Measurements from ENCODE around the gene CAMK1D.
A peak's percentile ranks its signal among the peaks of the same experiment; 100 is the strongest.

CAMK1D gene

DNA sequence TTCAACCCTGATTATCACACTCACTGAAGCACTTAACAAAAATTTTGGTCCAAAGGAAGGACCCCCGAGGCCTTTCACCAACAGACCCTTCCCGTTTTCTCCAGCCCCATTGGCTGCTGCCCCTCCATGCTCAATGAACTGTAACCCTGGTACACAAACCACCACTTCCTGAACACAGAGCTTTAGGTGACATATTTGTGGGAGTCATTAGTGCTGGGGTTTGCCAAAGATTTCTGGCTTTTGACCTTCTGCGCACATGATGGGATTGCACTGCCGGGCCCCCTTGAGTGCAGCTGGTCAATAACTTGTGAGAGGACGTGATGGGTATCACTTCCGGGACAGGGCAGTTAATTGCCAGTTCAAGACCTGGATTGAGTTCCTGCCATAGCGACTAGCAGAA, 9.0 kb upstream of the CAMK1D start:
- H3K27ac ChIP-seq (ENCODE audit: insufficient read depth, low read depth, low read length, poor library complexity, severe bottlenecking), result no peak overlapping the region
- H3K4me1 ChIP-seq (ENCODE audit: control insufficient read depth, insufficient read depth, low read length), result no peaks in the 10 kb centered on the region
- H3K27me3 ChIP-seq (ENCODE audit: control insufficient read depth, insufficient read depth, low read length, poor library complexity, severe bottlenecking), result no peaks in the 10 kb centered on the region
- no peaks in the 10 kb centered on the region for H3K36me3 ChIP-seq (ENCODE audit: control insufficient read depth, insufficient read depth, low read length)
- H3K4me3 ChIP-seq (ENCODE audit: insufficient read depth, low read depth, low read length), result no peak overlapping the region
- 78 to 80% methylated on average over 7 of the region's 7 CpGs for WGBS, 2 experiments
- H3K9me3 ChIP-seq (ENCODE audit: control insufficient read depth, low read length), result no peaks in the 10 kb centered on the region

DNA sequence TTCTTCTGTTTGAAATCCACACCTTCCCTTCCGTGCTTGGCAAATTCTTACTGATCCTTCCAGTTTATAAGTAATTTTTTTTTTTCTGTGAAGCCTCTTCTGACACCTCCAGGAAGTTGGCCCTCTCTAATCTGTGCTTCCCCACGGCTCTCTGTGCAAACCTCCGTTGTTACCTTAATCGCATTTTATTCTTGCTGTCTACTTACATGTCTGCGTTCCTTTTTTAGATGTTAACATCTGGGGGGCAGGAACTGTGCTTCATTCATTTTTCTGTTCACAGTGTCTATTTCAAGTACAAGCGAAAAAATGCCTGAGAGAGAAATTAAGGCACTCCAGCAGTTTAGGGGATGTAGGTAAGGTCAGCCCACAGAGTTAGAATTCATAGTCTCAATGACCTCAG, 8.4 kb upstream of the CAMK1D start:
- no peaks in the 10 kb centered on the region for H3K9me3 ChIP-seq (ENCODE audit: control insufficient read depth, low read length)
- no peaks in the 10 kb centered on the region for H3K27me3 ChIP-seq (ENCODE audit: control insufficient read depth, insufficient read depth, low read length, poor library complexity, severe bottlenecking)
- 89 to 92% methylated on average over 6 of the region's 6 CpGs for WGBS, 2 experiments
- no peaks in the 10 kb centered on the region for H3K36me3 ChIP-seq (ENCODE audit: control insufficient read depth, insufficient read depth, low read length)
- no peaks in the 10 kb centered on the region for H3K4me1 ChIP-seq (ENCODE audit: control insufficient read depth, insufficient read depth, low read length)
- H3K27ac ChIP-seq (ENCODE audit: insufficient read depth, low read depth, low read length, poor library complexity, severe bottlenecking), result no peak overlapping the region
- H3K4me3 ChIP-seq (ENCODE audit: insufficient read depth, low read depth, low read length), result no peak overlapping the region

GRCh38 chr10:12341526-12341925, 7.8 kb upstream of the CAMK1D start:
- no peak overlapping the region for H3K4me3 ChIP-seq (ENCODE audit: insufficient read depth, low read depth, low read length)
- no peaks in the 10 kb centered on the region for H3K36me3 ChIP-seq (ENCODE audit: control insufficient read depth, insufficient read depth, low read length)
- no peaks in the 10 kb centered on the region for H3K27me3 ChIP-seq (ENCODE audit: control insufficient read depth, insufficient read depth, low read length, poor library complexity, severe bottlenecking)
- H3K27ac ChIP-seq (ENCODE audit: insufficient read depth, low read depth, low read length, poor library complexity, severe bottlenecking), result no peak overlapping the region
- H3K4me1 ChIP-seq (ENCODE audit: control insufficient read depth, insufficient read depth, low read length), result no peaks in the 10 kb centered on the region
- no peaks in the 10 kb centered on the region for H3K9me3 ChIP-seq (ENCODE audit: control insufficient read depth, low read length)
- 85 to 96% methylated on average over 6 of the region's 6 CpGs for WGBS, 2 experiments

DNA sequence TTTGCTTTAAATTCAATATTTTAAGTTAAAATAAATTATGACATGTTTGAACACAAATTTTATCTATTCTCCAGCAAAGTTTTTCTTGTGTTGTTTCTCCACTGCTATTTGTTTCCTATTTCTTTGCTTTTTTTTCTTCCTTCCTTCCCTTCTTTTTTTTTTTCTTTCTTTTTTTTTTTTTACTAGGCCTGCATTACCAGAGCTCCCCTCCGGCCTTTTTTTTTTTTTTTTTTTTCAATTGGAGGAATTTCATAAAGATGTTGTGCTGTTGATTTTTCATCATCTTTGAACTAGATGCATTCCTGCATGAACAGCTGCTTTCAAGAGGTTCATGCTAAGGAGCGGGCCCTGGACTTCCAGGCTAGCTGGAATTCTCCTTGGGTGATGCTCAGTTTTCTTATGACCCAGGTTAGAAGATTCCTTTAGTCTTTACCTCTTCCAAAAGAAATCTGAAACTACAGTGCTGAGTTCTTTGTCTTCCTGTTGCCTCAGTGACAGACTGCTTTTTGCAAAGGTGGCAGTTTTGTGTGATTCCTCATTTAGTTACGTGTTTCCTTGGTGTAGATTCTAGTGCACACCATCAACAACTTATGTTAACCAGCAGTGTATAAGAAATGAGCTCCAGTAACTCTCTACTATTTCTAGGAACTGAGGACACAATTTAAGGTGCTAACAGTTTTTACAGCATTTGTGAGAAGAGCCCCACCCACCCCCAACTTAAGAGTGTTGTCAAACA, 4.8 kb upstream of the CAMK1D start:
- no peak overlapping the region for H3K4me3 ChIP-seq (ENCODE audit: insufficient read depth, low read depth, low read length)
- H3K4me1 ChIP-seq (ENCODE audit: control insufficient read depth, insufficient read depth, low read length), result peaks cover 4% of the 10 kb centered on the region
- no peaks in the 10 kb centered on the region for H3K9me3 ChIP-seq (ENCODE audit: control insufficient read depth, low read length)
- peaks cover 15% of the 10 kb centered on the region for H3K27me3 ChIP-seq (ENCODE audit: control insufficient read depth, insufficient read depth, low read length, poor library complexity, severe bottlenecking)
- H3K36me3 ChIP-seq (ENCODE audit: control insufficient read depth, insufficient read depth, low read length), result no peaks in the 10 kb centered on the region
- WGBS, 2 experiments, result 84 to 97% methylated on average over 2 to 3 of the region's 3 CpGs
- no peak overlapping the region for H3K27ac ChIP-seq (ENCODE audit: insufficient read depth, low read depth, low read length, poor library complexity, severe bottlenecking)

DNA sequence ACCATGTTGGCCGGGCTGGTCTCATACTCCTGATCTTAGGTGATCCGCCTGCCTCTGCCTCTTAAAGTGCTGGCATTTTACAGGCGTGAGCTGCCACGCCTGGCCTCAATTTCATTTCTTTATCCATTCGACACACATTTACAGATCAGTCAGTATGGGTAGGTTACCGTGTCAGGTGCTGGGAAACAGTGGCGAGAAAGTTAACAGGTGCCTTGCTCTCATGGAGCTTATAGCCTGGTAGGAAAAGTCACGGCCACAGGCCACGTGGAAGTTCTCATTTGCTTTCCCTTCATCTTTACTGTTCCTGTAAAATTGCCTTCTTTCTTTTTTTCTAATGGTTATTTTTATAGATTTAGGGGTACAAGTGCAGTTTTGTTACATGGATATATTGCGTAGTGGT, 2.6 kb upstream of the CAMK1D start:
- H3K27ac ChIP-seq (ENCODE audit: insufficient read depth, low read depth, low read length, poor library complexity, severe bottlenecking), result no peak overlapping the region
- no peak overlapping the region for H3K4me3 ChIP-seq (ENCODE audit: insufficient read depth, low read depth, low read length)
- H3K4me1 ChIP-seq (ENCODE audit: control insufficient read depth, insufficient read depth, low read length), result peaks cover 8% of the 10 kb centered on the region
- WGBS, 2 experiments, result 88 to 93% methylated on average over 10 of the region's 10 CpGs
- H3K36me3 ChIP-seq (ENCODE audit: control insufficient read depth, insufficient read depth, low read length), result no peaks in the 10 kb centered on the region
- no peaks in the 10 kb centered on the region for H3K9me3 ChIP-seq (ENCODE audit: control insufficient read depth, low read length)
- peaks cover 34% of the 10 kb centered on the region for H3K27me3 ChIP-seq (ENCODE audit: control insufficient read depth, insufficient read depth, low read length, poor library complexity, severe bottlenecking)

DNA sequence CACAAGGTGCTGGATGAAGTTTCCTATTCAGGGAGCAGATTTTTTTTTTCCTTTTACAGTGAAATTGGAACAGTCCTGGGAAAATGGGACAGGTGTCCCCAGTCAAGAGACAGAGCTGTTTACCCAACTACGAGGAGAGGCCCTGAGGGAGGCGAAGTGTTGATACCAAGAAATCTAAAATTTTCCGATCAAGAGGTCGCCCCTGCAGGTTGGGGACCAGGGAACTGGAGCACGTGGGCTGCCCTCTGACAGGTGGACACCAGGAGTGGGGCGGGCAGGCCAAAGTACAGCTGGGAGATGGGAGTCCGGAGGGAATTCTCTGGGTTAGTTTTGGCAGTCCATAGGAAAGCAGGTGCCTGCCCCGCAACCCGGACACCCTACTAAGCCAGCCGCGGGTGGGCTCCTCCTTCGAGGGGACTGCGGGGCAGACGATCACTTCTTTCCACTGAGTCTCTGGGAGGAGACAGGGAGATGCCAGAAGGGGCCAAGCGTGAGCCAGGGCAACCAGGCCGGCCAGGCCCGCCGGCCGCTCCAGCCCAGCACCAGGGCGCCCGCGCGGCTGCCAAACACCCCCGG, 965 bp upstream of the CAMK1D start:
- H3K4me1 ChIP-seq (ENCODE audit: control insufficient read depth, insufficient read depth, low read length), result peaks cover 8% of the 10 kb centered on the region
- H3K27ac ChIP-seq (ENCODE audit: insufficient read depth, low read depth, low read length, poor library complexity, severe bottlenecking), result no peak overlapping the region
- H3K9me3 ChIP-seq (ENCODE audit: control insufficient read depth, low read length), result no peaks in the 10 kb centered on the region
- 15 to 17% methylated on average over 24 of the region's 24 CpGs for WGBS, 2 experiments
- H3K36me3 ChIP-seq (ENCODE audit: control insufficient read depth, insufficient read depth, low read length), result no peaks in the 10 kb centered on the region
- peak overlapping the region; percentile 77 for H3K4me3 ChIP-seq (ENCODE audit: insufficient read depth, low read depth, low read length)
- peaks cover 35% of the 10 kb centered on the region for H3K27me3 ChIP-seq (ENCODE audit: control insufficient read depth, insufficient read depth, low read length, poor library complexity, severe bottlenecking)

GRCh38 chr10:12349629-12350166, 351 bp downstream of the CAMK1D start:
- Histone ChIP-seq H3K27me3 (ENCODE audit: control insufficient read depth, insufficient read depth, low read length, poor library complexity, severe bottlenecking) (peaks cover 35% of the 10 kb centered on the region), H3K4me1 (ENCODE audit: control insufficient read depth, insufficient read depth, low read length) (peaks cover 8% of the 10 kb centered on the region), H3K36me3 (ENCODE audit: control insufficient read depth, insufficient read depth, low read length) (no peaks in the 10 kb centered on the region), H3K27ac (ENCODE audit: insufficient read depth, low read depth, low read length, poor library complexity, severe bottlenecking) (no peak overlapping the region), H3K9me3 (ENCODE audit: control insufficient read depth, low read length) (no peaks in the 10 kb centered on the region), H3K4me3 (ENCODE audit: insufficient read depth, low read depth, low read length) (peak overlapping the region; percentile 77)
- 0% methylated on average over 73 of the region's 73 CpGs for WGBS, 2 experiments

GRCh38 chr10:12350167-12350872, 973 bp downstream of the CAMK1D start:
- H3K27ac ChIP-seq (ENCODE audit: insufficient read depth, low read depth, low read length, poor library complexity, severe bottlenecking), result no peak overlapping the region
- WGBS, 2 experiments, result 0 to 1% methylated on average over 46 to 47 of the region's 47 CpGs

GRCh38 chr10:12350925-12351324, 1.6 kb downstream of the CAMK1D start:
- peaks cover 35% of the 10 kb centered on the region for H3K27me3 ChIP-seq (ENCODE audit: control insufficient read depth, insufficient read depth, low read length, poor library complexity, severe bottlenecking)

More at GRCh38 chr10:12350167-12350872, 973 bp downstream of the CAMK1D start:
- Histone ChIP-seq H3K9me3 (ENCODE audit: control insufficient read depth, low read length) (no peaks in the 10 kb centered on the region), H3K4me3 (ENCODE audit: insufficient read depth, low read depth, low read length) (peak overlapping the region; percentile 77), H3K36me3 (ENCODE audit: control insufficient read depth, insufficient read depth, low read length) (no peaks in the 10 kb centered on the region), H3K4me1 (ENCODE audit: control insufficient read depth, insufficient read depth, low read length) (peaks cover 8% of the 10 kb centered on the region), H3K27me3 (ENCODE audit: control insufficient read depth, insufficient read depth, low read length, poor library complexity, severe bottlenecking) (peaks cover 35% of the 10 kb centered on the region)

DNA sequence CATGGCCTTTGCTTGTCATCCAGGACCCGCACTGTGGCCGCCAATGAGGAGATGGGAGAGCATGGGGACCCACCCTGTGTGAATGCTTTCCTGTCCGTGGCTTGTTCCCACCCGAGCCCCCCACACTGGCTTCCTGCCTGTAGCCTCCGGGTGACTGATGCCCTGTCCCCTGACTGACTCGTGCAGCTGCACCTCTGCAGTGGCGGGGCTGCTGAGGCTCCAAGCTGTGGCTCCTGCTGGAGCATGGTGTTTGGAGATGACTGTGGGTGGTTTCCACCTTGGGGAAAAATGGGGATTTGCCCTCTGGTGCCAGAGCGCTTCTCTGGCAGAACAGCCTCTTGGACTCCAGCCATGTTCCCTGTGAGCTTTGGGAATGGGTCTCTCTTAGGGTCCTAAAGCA, 2.1 kb downstream of the CAMK1D start:
- Histone ChIP-seq H3K4me1 (ENCODE audit: control insufficient read depth, insufficient read depth, low read length) (peaks cover 8% of the 10 kb centered on the region), H3K9me3 (ENCODE audit: control insufficient read depth, low read length) (no peaks in the 10 kb centered on the region), H3K27ac (ENCODE audit: insufficient read depth, low read depth, low read length, poor library complexity, severe bottlenecking) (no peak overlapping the region), H3K27me3 (ENCODE audit: control insufficient read depth, insufficient read depth, low read length, poor library complexity, severe bottlenecking) (peaks cover 35% of the 10 kb centered on the region), H3K36me3 (ENCODE audit: control insufficient read depth, insufficient read depth, low read length) (no peaks in the 10 kb centered on the region), H3K4me3 (ENCODE audit: insufficient read depth, low read depth, low read length) (no peak overlapping the region)
- WGBS, 2 experiments, result 55 to 58% methylated on average over 8 of the region's 8 CpGs

More at GRCh38 chr10:12350925-12351324, 1.6 kb downstream of the CAMK1D start:
- H3K9me3 ChIP-seq (ENCODE audit: control insufficient read depth, low read length), result no peaks in the 10 kb centered on the region
- H3K27ac ChIP-seq (ENCODE audit: insufficient read depth, low read depth, low read length, poor library complexity, severe bottlenecking), result no peak overlapping the region
- H3K36me3 ChIP-seq (ENCODE audit: control insufficient read depth, insufficient read depth, low read length), result no peaks in the 10 kb centered on the region
- H3K4me1 ChIP-seq (ENCODE audit: control insufficient read depth, insufficient read depth, low read length), result peaks cover 8% of the 10 kb centered on the region
- WGBS, 2 experiments, result 5% methylated on average over 9 of the region's 9 CpGs
- no peak overlapping the region for H3K4me3 ChIP-seq (ENCODE audit: insufficient read depth, low read depth, low read length)
